IPS-20b (cell line): ENCODE data around the gene EYS.

Experiments
- H3K27ac ChIP-seq: one replicate; pipeline ENCODE4 v1.5.1; 2013; ENCODE audit warnings: low read length
- H3K27me3 ChIP-seq: 2 replicates; pipeline ENCODE4 v1.6.1; 2013; ENCODE audit warnings: mild to moderate bottlenecking, low read length, inconsistent platforms; ENCODE audit not compliant: insufficient read depth
- H3K36me3 ChIP-seq: 2 replicates; pipeline ENCODE4 v1.6.1; 2013; ENCODE audit warnings: low read depth, mild to moderate bottlenecking, inconsistent platforms, low read length, moderate library complexity; ENCODE audit not compliant: insufficient read depth
- H3K4me1 ChIP-seq: 2 replicates; pipeline ENCODE4 v1.6.1; 2013; ENCODE audit warnings: mild to moderate bottlenecking, control low read depth, inconsistent platforms, low read length, moderate library complexity; ENCODE audit not compliant: insufficient read depth
- H3K4me3 ChIP-seq: 2 replicates; pipeline ENCODE4 v1.5.1; 2013; ENCODE audit warnings: mild to moderate bottlenecking, low read length, inconsistent platforms
- H3K9ac ChIP-seq: 2 replicates; pipeline ENCODE4 v1.6.1; 2013; ENCODE audit warnings: low read depth, mild to moderate bottlenecking, inconsistent platforms, low read length, moderate library complexity
- H3K9me3 ChIP-seq: 2 replicates; pipeline ENCODE4 v1.6.1; 2013; ENCODE audit warnings: mild to moderate bottlenecking, low read depth, low read length, inconsistent platforms; ENCODE audit not compliant: insufficient read depth

Gene EYS

GRCh38 chr6:63929111-63929510 is 1777.9 kb downstream of the EYS start:
- Histone ChIP-seq H3K36me3 (no peaks in the 10 kb centered on the region), H3K4me3 (no peak overlapping the region), H3K9ac (no peak overlapping the region), H3K9me3 (no peaks in the 10 kb centered on the region), H3K27me3 (no peaks in the 10 kb centered on the region), H3K27ac (no peak overlapping the region), H3K4me1 (no peaks in the 10 kb centered on the region)

DNA sequence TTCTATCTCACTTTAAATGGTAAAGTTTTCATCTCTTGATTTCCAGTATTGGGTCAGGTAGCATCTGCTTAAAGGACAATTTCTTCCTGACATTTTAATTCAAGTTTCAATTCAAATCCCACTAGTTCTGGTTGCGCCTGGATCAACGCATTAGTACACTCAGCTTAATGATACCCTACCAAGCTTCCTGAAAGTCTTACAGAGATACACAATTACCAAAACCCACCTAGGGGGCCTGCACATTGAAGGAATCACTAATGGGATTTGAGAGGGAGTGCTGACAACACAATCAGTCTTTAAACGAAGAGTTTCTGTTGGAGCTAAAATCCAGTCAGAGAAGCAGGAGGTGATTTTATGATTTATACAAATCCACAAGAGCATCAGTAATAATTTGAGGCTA is 1778.4 kb downstream of the EYS start:
- H3K36me3 ChIP-seq = no peaks in the 10 kb centered on the region
- H3K9ac ChIP-seq = no peak overlapping the region
- H3K4me3 ChIP-seq = no peak overlapping the region
- no peak overlapping the region for H3K27ac ChIP-seq
- no peaks in the 10 kb centered on the region for H3K27me3 ChIP-seq
- no peaks in the 10 kb centered on the region for H3K4me1 ChIP-seq
- H3K9me3 ChIP-seq = no peaks in the 10 kb centered on the region

GRCh38 chr6:63926950-63927927 is 1779.8 kb downstream of the EYS start:
- Histone ChIP-seq H3K36me3 (no peaks in the 10 kb centered on the region), H3K4me3 (no peak overlapping the region), H3K9me3 (no peaks in the 10 kb centered on the region), H3K9ac (no peak overlapping the region), H3K27me3 (no peaks in the 10 kb centered on the region), H3K27ac (no peak overlapping the region), H3K4me1 (no peaks in the 10 kb centered on the region)

DNA sequence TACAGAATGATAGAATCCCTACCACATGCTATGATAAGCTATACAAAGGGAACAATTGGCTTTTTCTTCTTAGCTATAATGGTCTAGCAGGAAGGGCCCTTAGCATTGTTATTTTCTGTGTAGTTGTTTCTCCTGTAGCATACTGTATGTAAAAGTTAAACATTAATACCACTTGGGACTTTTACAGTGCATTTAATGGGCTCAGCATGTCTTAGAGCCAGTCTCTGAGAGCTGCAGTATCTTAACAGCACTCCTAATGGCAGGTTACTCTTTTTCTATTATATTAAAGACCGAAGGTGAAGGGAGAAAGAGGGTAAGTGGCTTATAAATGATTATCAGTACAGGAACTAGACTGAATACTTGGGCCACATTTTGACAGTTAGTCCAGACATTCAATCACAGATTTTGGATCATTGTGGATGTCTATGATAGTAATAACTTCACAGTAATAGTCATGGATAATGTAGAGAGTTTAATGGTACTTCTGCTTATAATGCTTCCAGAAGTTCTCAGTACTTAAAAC is 1780.7 kb downstream of the EYS start:
- no peaks in the 10 kb centered on the region for H3K9me3 ChIP-seq
- H3K4me1 ChIP-seq = no peaks in the 10 kb centered on the region
- no peaks in the 10 kb centered on the region for H3K27me3 ChIP-seq
- H3K9ac ChIP-seq = no peak overlapping the region
- H3K27ac ChIP-seq = no peak overlapping the region
- no peaks in the 10 kb centered on the region for H3K36me3 ChIP-seq
- no peak overlapping the region for H3K4me3 ChIP-seq

GRCh38 chr6:63923139-63923739 is 1783.8 kb downstream of the EYS start:
- Histone ChIP-seq H3K9me3 (no peaks in the 10 kb centered on the region), H3K4me1 (no peaks in the 10 kb centered on the region), H3K27me3 (no peaks in the 10 kb centered on the region), H3K4me3 (no peak overlapping the region), H3K9ac (no peak overlapping the region), H3K36me3 (no peaks in the 10 kb centered on the region), H3K27ac (no peak overlapping the region)

DNA sequence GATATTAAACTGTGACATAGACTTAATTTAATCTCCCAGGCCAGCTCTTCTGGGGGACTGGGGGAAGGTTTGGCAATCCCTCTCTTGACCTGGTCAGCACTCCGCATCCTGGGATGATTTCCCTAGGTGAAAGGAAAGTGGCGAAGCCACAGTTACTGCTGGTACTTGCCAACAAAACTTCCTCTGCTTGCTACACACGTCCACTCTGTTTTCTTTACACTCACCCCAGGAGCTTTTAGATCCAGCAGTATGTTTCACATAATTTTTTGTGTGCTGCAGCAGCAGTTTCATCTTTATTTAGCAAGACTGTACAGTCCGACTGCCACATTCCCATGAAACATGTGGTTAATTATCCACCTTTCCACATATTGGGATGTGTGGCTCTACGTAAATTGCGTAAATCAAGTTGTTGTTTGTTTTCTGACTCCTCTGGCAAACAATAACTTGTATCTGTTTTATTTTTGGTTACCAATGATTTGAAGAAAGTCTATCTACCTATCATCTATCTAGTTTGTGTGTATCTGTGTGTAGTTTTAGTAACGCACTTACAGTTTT is 1787.4 kb downstream of the EYS start:
- Histone ChIP-seq H3K27ac (no peak overlapping the region), H3K4me1 (no peaks in the 10 kb centered on the region), H3K27me3 (no peaks in the 10 kb centered on the region), H3K4me3 (no peak overlapping the region), H3K9ac (no peak overlapping the region), H3K36me3 (no peaks in the 10 kb centered on the region), H3K9me3 (no peaks in the 10 kb centered on the region)

DNA sequence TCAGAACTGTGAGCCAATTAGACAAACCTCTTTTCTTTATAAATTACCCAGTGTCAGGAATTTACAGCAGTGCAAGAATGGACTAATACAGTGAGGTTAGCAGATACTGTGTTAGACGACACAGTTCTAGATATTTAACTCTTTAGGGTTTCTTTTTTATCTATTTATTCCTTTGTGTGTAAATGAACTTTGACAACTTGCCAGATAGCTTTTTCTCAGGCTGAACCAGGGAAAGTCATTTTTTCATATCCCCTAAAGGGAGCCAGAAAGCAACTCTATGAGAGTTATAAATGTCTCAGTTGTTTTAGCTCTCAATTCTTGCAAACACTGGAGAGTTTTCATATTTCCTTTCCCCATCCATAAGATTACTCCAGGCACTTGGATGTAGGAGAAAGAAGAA is 1794.1 kb downstream of the EYS start:
- Histone ChIP-seq H3K9me3 (no peaks in the 10 kb centered on the region), H3K27me3 (no peaks in the 10 kb centered on the region), H3K4me1 (no peaks in the 10 kb centered on the region), H3K4me3 (no peak overlapping the region), H3K36me3 (no peaks in the 10 kb centered on the region), H3K27ac (no peak overlapping the region), H3K9ac (no peak overlapping the region)

GRCh38 chr6:63910863-63911551 is 1796.0 kb downstream of the EYS start:
- Histone ChIP-seq H3K9me3 (no peaks in the 10 kb centered on the region), H3K4me3 (no peak overlapping the region)

GRCh38 chr6:63904650-63905248 is 1802.3 kb downstream of the EYS start:
- H3K36me3 ChIP-seq = no peaks in the 10 kb centered on the region
- no peaks in the 10 kb centered on the region for H3K4me1 ChIP-seq
- H3K9ac ChIP-seq = no peak overlapping the region
- no peaks in the 10 kb centered on the region for H3K9me3 ChIP-seq
- H3K27ac ChIP-seq = no peak overlapping the region
- H3K4me3 ChIP-seq = no peak overlapping the region
- no peaks in the 10 kb centered on the region for H3K27me3 ChIP-seq

More at GRCh38 chr6:63910863-63911551, 1796.0 kb downstream of the EYS start:
- Histone ChIP-seq H3K27me3 (no peaks in the 10 kb centered on the region), H3K27ac (no peak overlapping the region), H3K36me3 (no peaks in the 10 kb centered on the region), H3K4me1 (no peaks in the 10 kb centered on the region), H3K9ac (no peak overlapping the region)

DNA sequence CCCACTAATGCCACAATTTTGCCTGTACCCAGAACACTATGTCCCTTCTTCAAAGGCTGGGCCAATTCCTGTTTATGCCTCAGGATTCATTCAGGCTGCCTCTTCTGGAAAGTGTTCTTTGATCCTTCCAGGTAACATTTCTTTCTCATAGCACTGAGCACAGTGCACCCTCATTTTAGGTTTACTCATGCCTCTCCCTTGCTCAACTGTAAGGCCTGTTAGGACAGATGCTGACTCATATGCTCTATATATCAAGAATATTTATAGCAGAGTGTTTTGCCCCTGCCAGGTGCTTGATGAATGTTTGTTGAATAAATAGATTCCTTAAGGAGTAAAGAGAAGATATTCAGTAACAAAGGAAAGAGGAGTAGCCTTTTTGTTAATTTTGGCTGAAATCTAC is 1807.5 kb downstream of the EYS start:
- Histone ChIP-seq H3K27ac (no peak overlapping the region), H3K27me3 (no peaks in the 10 kb centered on the region), H3K9me3 (no peaks in the 10 kb centered on the region), H3K4me3 (no peak overlapping the region), H3K36me3 (no peaks in the 10 kb centered on the region), H3K9ac (no peak overlapping the region), H3K4me1 (no peaks in the 10 kb centered on the region)

DNA sequence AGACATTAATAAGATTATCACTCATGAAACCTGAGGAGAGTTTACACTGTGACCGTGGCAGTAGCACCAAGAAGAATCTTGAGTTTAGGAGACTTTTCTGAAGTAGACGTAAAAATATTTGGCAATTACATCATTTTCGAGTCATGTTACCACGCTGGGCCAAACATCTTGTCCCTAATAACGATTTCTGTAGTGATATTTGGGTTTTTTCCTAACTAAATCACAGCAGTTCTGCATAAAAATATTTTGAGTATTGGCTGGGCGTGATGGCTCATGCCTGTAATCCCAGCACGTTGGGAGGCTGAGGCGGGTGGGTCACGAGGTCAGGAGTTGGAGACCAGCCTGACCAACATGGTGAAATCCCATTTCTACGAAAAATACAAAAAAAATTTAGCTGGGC is 1809.1 kb downstream of the EYS start:
- Histone ChIP-seq H3K9ac (no peak overlapping the region), H3K4me3 (no peak overlapping the region), H3K27me3 (no peaks in the 10 kb centered on the region), H3K27ac (no peak overlapping the region), H3K36me3 (no peaks in the 10 kb centered on the region), H3K9me3 (no peaks in the 10 kb centered on the region), H3K4me1 (no peaks in the 10 kb centered on the region)
